HG03159 (cell line): ENCODE data around the gene HDGFL1.

ENCODE experiments used
- ATAC-seq: cut with Tn5 transposase; IDR thresholded peaks from one replicate; pipeline ENCODE4 v1.9.1; 2021; ENCODE audit warnings: mild to moderate bottlenecking, moderate library complexity; ENCODE audit not compliant: unreplicated experiment

HDGFL1 gene

DNA sequence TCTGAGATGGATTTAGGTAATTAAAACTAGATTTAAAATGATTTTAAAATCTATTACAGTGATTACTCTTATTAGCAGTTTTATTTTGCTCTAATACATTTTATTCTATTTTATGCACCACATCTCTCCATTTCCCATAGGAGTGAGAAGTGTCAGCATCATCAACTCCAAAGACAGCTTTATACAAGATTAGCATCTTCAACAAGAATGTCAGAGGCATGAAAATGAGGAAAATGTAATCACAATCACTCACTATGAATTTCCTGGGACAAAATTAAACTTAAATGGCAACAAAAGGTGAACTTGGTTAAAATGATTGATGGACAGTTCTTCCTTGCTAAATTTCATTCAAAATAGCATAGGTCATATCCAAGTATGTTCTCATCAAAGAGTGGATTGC, 19.8 kb downstream of the HDGFL1 start:
- ATAC-seq = no peak

GRCh38 chr6:22590423-22590822, 21.1 kb downstream of the HDGFL1 start:
- ATAC-seq = no peak

DNA sequence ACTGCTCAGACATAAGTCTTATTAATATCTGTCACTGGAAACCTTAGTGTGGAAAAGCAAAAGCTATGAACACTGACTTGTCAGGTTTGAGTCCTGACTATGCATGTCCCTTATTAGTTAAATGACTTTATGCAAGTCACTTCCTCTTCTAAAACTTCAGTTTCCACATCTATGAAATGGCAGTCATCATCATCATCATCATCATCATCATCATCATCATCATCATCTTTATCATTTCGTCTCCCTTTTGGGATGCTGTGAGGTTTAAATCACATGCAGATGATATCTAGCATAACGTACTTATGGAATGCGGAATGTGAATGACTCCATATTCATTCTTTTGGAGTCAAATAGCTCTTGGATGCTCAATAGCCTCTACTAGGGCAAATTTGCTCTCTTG, 24.5 kb downstream of the HDGFL1 start:
- ATAC-seq = no peak

DNA sequence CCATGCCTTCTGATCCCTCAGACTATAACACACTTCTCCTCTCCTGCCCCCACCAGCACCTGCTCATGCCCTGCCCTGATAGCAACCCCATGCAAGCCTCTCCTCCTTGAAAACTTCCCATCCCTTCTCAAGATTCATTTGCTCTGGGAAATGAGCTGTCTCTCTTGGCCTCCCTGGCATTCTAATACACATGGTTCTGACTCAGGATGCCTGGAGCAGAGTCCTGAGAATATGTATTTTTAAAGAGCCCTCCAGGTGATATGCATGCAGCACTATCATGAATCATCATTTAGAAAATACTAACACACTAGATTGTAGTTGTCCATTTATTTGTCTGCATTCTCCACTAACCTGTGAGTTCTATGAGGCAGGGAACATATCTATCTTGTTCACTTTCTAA, 26.6 kb downstream of the HDGFL1 start:
- no peak for ATAC-seq

DNA sequence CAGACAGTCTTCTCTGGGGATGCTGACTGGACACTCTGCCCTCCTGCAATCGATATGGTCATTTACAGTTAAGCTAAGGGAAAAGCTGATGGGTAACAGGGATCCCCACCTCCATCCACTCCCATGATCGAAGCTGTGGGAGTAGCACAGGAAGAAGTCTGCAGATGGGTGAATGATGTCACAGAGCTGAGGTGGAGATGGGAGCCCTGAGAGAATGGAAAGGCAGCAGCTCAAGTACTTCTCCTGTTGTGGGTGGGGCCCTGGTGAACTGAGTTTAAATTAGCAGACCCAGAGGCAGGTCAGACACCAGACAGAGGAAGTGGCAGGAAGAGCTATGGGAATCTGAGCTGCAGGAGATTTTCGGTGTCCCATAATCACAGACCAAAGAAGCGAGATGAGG, 29.0 kb downstream of the HDGFL1 start:
- no peak for ATAC-seq

GRCh38 chr6:22600059-22600458, 30.7 kb downstream of the HDGFL1 start:
- no peak for ATAC-seq

GRCh38 chr6:22601984-22602383, 32.6 kb downstream of the HDGFL1 start:
- ATAC-seq = no peak

- ATAC-seq = no peak
These were observed 36.4 kb downstream of the HDGFL1 start for GRCh38 chr6:22605736-22606135.

DNA sequence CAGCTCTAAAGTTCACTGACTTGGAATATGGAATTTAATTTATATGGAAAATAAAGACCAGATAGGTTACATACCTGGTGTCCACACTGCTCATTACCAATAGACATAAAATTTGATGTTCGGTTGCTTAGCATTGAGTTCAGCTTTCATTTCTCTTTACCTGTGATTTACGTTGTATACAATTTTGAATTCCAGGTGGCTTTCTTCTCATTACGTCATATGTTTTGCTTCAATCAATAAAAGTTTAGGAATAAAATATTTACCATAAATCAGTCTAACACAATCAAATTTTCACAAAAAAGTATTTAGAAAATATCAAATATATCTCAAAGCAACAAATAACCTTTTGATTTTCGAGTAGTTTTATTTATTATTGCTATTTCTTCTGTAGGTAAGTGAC, 40.8 kb downstream of the HDGFL1 start:
- no peak for ATAC-seq

DNA sequence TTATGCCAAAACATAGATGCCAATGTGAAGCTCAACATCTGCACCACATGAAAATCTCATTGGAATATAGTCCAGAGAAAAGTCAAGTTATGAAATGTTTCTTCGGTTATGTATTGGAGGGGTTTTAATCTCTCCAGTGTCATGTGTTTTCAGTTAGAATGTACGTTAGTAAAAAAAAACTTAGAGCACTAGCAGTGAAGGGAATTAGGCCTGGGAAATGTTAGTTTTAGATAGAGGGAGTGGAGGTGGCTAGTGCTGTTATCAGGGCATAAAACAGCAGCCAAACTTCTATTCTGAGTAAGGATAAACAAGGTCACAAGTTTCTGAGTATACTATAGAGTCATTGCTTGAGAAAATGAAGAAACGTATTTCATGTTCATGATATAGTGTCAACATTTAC, 42.9 kb downstream of the HDGFL1 start:
- no peak for ATAC-seq

DNA sequence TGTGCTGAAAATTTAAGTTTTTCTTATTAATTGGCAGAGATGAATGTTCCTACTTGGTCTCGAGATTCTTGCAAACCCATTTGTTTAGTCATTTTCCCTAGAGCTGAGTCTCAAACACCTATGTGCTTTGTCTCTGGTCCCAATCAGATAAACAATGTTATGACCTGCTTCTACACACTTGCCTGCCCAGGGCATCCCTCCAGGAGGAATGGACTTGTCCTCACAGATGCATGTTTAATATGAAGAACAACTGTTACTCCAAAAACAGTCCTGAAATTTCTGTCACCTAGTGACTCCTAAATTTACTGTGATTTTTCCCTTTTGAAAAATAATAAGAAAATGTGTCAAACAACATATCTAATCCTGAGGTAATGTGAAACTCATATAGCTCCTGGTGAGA, 43.7 kb downstream of the HDGFL1 start:
- no peak for ATAC-seq

DNA sequence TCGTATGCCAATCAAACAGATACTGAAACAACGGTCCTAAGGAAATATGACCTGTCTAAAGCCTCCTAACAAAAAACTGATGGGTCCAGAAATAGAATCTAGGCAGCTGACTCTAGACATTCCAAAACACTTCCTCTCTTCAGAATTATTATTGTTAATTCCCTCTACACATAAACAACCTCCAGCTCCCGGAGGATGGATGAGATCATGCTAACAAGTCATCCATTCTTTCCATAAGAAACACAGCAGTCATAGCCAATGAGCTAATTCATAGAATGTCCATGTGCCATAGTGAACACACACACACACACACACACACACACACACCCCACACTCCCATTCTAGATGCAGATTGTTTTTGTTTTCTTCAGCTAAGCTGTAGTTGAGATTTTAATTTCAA, 44.3 kb downstream of the HDGFL1 start:
- no peak for ATAC-seq

DNA sequence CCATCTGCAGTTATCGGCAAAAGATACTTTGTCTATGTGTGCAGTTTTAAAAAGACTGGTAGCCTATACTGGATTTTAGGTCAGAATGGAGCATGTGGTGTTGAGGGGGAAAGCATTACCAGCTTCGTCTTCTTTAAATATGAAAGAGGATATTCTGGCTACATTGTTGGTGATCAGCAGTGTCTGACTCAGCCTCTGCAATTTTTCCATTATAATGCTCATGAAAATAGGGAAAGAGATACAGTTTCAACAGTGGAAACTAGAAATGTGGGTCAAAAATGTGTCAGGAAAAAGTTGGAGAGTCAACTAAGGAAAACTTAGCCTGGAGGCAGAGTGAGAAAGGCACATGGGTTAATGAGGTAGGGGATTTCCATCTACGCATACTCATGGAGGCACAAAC, 45.2 kb downstream of the HDGFL1 start:
- ATAC-seq = no peak

- no peak for ATAC-seq
These were observed 51.7 kb downstream of the HDGFL1 start for GRCh38 chr6:22621028-22621427.
